ENCODE data around the gene NKX1-1.

GRCh38 chr4:1370321-1371124 lies 35.7 kb downstream of the NKX1-1 start:
- TF ChIP-seq, protein P1, sequence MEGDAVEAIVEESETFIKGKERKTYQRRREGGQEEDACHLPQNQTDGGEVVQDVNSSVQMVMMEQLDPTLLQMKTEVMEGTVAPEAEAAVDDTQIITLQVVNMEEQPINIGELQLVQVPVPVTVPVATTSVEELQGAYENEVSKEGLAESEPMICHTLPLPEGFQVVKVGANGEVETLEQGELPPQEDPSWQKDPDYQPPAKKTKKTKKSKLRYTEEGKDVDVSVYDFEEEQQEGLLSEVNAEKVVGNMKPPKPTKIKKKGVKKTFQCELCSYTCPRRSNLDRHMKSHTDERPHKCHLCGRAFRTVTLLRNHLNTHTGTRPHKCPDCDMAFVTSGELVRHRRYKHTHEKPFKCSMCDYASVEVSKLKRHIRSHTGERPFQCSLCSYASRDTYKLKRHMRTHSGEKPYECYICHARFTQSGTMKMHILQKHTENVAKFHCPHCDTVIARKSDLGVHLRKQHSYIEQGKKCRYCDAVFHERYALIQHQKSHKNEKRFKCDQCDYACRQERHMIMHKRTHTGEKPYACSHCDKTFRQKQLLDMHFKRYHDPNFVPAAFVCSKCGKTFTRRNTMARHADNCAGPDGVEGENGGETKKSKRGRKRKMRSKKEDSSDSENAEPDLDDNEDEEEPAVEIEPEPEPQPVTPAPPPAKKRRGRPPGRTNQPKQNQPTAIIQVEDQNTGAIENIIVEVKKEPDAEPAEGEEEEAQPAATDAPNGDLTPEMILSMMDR (IDR thresholded peaks at IDR 0.05) = no peak
- TF ChIP-seq POLR2A (IDR thresholded peaks at IDR 0.05) = no peak

All from esophagus squamous epithelium (tissue), 4 donors.